Activated naive CD8-positive, alpha-beta T cell treated with anti-CD3 and anti-CD28 coated beads for 36 hours (primary cell): ENCODE results near the gene FRMD4B. TPM values are rescaled to one million over a fixed set of nuclear protein-coding genes. Genes with fewer than 3 reads are reported as not detected.

Experiments
- DNase-seq: peaks from one replicate; pipeline ENCODE4 v3.0.0; 2021
- H3K27ac Mint-ChIP-seq: one replicate; pipeline ENCODE4 v1.8.0; 2022; ENCODE audit warnings: mild to moderate bottlenecking, moderate library complexity, mixed read lengths
- H3K27me3 Mint-ChIP-seq: one replicate; pipeline ENCODE4 v1.8.0; 2022; ENCODE audit warnings: mild to moderate bottlenecking, mixed read lengths
- H3K36me3 Mint-ChIP-seq: one replicate; pipeline ENCODE4 v1.8.0; 2021; ENCODE audit warnings: mild to moderate bottlenecking, mixed read lengths
- H3K4me1 Mint-ChIP-seq: one replicate; pipeline ENCODE4 v1.8.0; 2021; ENCODE audit warnings: mixed read lengths
- H3K4me3 Mint-ChIP-seq: one replicate; pipeline ENCODE4 v1.8.0; 2022; ENCODE audit warnings: mild to moderate bottlenecking, moderate library complexity, mixed read lengths
- H3K9me3 Mint-ChIP-seq: one replicate; pipeline ENCODE4 v1.8.0; 2022; ENCODE audit warnings: mixed read lengths
- total RNA-seq, 2 experiments: library from RNA; stranded (reverse); gene quantifications; one replicate each; pipeline ENCODE4 v1.2.3, GENCODE V29; 2021

FRMD4B gene
- total RNA-seq, 2 experiments from 2014 or later = 6.1 to 7.1 TPM

- Mint-ChIP-seq H3K27ac (no peak overlapping the region), H3K27me3 (peaks cover 23% of the 10 kb centered on the region), H3K9me3 (no peaks in the 10 kb centered on the region), H3K4me3 (no peak overlapping the region), H3K36me3 (no peaks in the 10 kb centered on the region), H3K4me1 (no peaks in the 10 kb centered on the region)
- no peak for DNase-seq
Measured at GRCh38 chr3:69359339-69359893, 26.5 kb downstream of the FRMD4B start.

GRCh38 chr3:69357196-69357595, 28.7 kb downstream of the FRMD4B start:
- H3K27ac Mint-ChIP-seq = no peak overlapping the region
- no peak overlapping the region for H3K4me3 Mint-ChIP-seq
- no peak for DNase-seq
- no peaks in the 10 kb centered on the region for H3K9me3 Mint-ChIP-seq
- peaks cover 12% of the 10 kb centered on the region for H3K4me1 Mint-ChIP-seq
- H3K27me3 Mint-ChIP-seq = peaks cover 39% of the 10 kb centered on the region
- H3K36me3 Mint-ChIP-seq = no peaks in the 10 kb centered on the region

- Mint-ChIP-seq H3K4me1 (peaks cover 16% of the 10 kb centered on the region), H3K9me3 (no peaks in the 10 kb centered on the region), H3K4me3 (no peak overlapping the region)
Measured at GRCh38 chr3:69354948-69355347, 30.9 kb downstream of the FRMD4B start.

GRCh38 chr3:69353503-69353902, 32.4 kb downstream of the FRMD4B start:
- peaks cover 16% of the 10 kb centered on the region for H3K4me1 Mint-ChIP-seq
- peak overlapping the region; percentile 62 for H3K4me3 Mint-ChIP-seq
- DNase-seq = no peak
- H3K9me3 Mint-ChIP-seq = no peaks in the 10 kb centered on the region
- H3K27me3 Mint-ChIP-seq = peaks cover 36% of the 10 kb centered on the region
- no peaks in the 10 kb centered on the region for H3K36me3 Mint-ChIP-seq
- no peak overlapping the region for H3K27ac Mint-ChIP-seq

More at GRCh38 chr3:69354948-69355347, 30.9 kb downstream of the FRMD4B start:
- no peak for DNase-seq
- H3K27me3 Mint-ChIP-seq = peaks cover 34% of the 10 kb centered on the region
- peak overlapping the region; percentile 8 for H3K27ac Mint-ChIP-seq
- no peaks in the 10 kb centered on the region for H3K36me3 Mint-ChIP-seq

GRCh38 chr3:69353088-69353478, 32.8 kb downstream of the FRMD4B start:
- Mint-ChIP-seq H3K4me3 (peak overlapping the region; percentile 62), H3K27me3 (peaks cover 36% of the 10 kb centered on the region), H3K27ac (no peak overlapping the region)

GRCh38 chr3:69352305-69353087, 33.4 kb downstream of the FRMD4B start:
- H3K9me3 Mint-ChIP-seq = no peaks in the 10 kb centered on the region
- H3K4me1 Mint-ChIP-seq = peaks cover 16% of the 10 kb centered on the region
- no peaks in the 10 kb centered on the region for H3K36me3 Mint-ChIP-seq
- H3K27ac Mint-ChIP-seq = no peak overlapping the region
- peak overlapping the region; percentile 25 for H3K4me3 Mint-ChIP-seq
- peaks cover 39% of the 10 kb centered on the region for H3K27me3 Mint-ChIP-seq
- DNase-seq = no peak

More at GRCh38 chr3:69353088-69353478, 32.8 kb downstream of the FRMD4B start:
- no peaks in the 10 kb centered on the region for H3K36me3 Mint-ChIP-seq
- H3K9me3 Mint-ChIP-seq = no peaks in the 10 kb centered on the region
- DNase-seq = no peak
- peaks cover 16% of the 10 kb centered on the region for H3K4me1 Mint-ChIP-seq

GRCh38 chr3:69343875-69344274, 42.0 kb downstream of the FRMD4B start:
- Mint-ChIP-seq H3K9me3 (peaks cover 2% of the 10 kb centered on the region), H3K4me3 (no peak overlapping the region), H3K36me3 (peaks cover 3% of the 10 kb centered on the region), H3K27me3 (peaks cover 11% of the 10 kb centered on the region), H3K4me1 (no peaks in the 10 kb centered on the region), H3K27ac (no peak overlapping the region)
- DNase-seq = no peak

GRCh38 chr3:69342074-69342473, 43.8 kb downstream of the FRMD4B start:
- DNase-seq = no peak
- Mint-ChIP-seq H3K36me3 (peaks cover 3% of the 10 kb centered on the region), H3K4me1 (no peaks in the 10 kb centered on the region), H3K27me3 (peaks cover 6% of the 10 kb centered on the region), H3K4me3 (no peak overlapping the region), H3K27ac (no peak overlapping the region), H3K9me3 (peaks cover 2% of the 10 kb centered on the region)

GRCh38 chr3:69339760-69340159, 46.1 kb downstream of the FRMD4B start:
- H3K27ac Mint-ChIP-seq = no peak overlapping the region
- no peaks in the 10 kb centered on the region for H3K4me1 Mint-ChIP-seq
- peaks cover 9% of the 10 kb centered on the region for H3K9me3 Mint-ChIP-seq
- H3K4me3 Mint-ChIP-seq = no peak overlapping the region
- H3K36me3 Mint-ChIP-seq = no peaks in the 10 kb centered on the region
- peaks cover 2% of the 10 kb centered on the region for H3K27me3 Mint-ChIP-seq
- DNase-seq = no peak

GRCh38 chr3:69338911-69339310, 47.0 kb downstream of the FRMD4B start:
- Mint-ChIP-seq H3K36me3 (no peaks in the 10 kb centered on the region), H3K27ac (no peak overlapping the region), H3K27me3 (peaks cover 5% of the 10 kb centered on the region), H3K4me3 (no peak overlapping the region), H3K4me1 (no peaks in the 10 kb centered on the region), H3K9me3 (peaks cover 7% of the 10 kb centered on the region)
- DNase-seq = no peak

GRCh38 chr3:69332934-69333333, 53.0 kb downstream of the FRMD4B start:
- H3K27ac Mint-ChIP-seq = no peak overlapping the region
- DNase-seq = no peak
- H3K9me3 Mint-ChIP-seq = peaks cover 7% of the 10 kb centered on the region
- peaks cover 5% of the 10 kb centered on the region for H3K27me3 Mint-ChIP-seq
- H3K4me3 Mint-ChIP-seq = no peak overlapping the region
- H3K36me3 Mint-ChIP-seq = peaks cover 4% of the 10 kb centered on the region
- peaks cover 10% of the 10 kb centered on the region for H3K4me1 Mint-ChIP-seq

GRCh38 chr3:69330891-69331400, 54.9 kb downstream of the FRMD4B start:
- no peak overlapping the region for H3K27ac Mint-ChIP-seq
- no peaks in the 10 kb centered on the region for H3K9me3 Mint-ChIP-seq
- peaks cover 5% of the 10 kb centered on the region for H3K27me3 Mint-ChIP-seq
- H3K4me1 Mint-ChIP-seq = peaks cover 30% of the 10 kb centered on the region
- H3K36me3 Mint-ChIP-seq = peaks cover 4% of the 10 kb centered on the region
- no peak for DNase-seq
- H3K4me3 Mint-ChIP-seq = no peak overlapping the region

GRCh38 chr3:69329892-69330291, 56.0 kb downstream of the FRMD4B start:
- DNase-seq = no peak
- Mint-ChIP-seq H3K9me3 (no peaks in the 10 kb centered on the region), H3K36me3 (peaks cover 4% of the 10 kb centered on the region), H3K27ac (no peak overlapping the region), H3K4me3 (no peak overlapping the region), H3K27me3 (peaks cover 4% of the 10 kb centered on the region), H3K4me1 (peaks cover 40% of the 10 kb centered on the region)

- peak overlapping the region; percentile 15 for H3K4me3 Mint-ChIP-seq
- no peak for DNase-seq
- H3K36me3 Mint-ChIP-seq = peaks cover 4% of the 10 kb centered on the region
- H3K9me3 Mint-ChIP-seq = no peaks in the 10 kb centered on the region
- peak overlapping the region; percentile 93 for H3K27ac Mint-ChIP-seq
- peaks cover 49% of the 10 kb centered on the region for H3K4me1 Mint-ChIP-seq
- H3K27me3 Mint-ChIP-seq = no peaks in the 10 kb centered on the region
Measured at GRCh38 chr3:69328963-69329302, 57.0 kb downstream of the FRMD4B start.

- peaks cover 49% of the 10 kb centered on the region for H3K4me1 Mint-ChIP-seq
- no peak for DNase-seq
- peak overlapping the region; percentile 93 for H3K27ac Mint-ChIP-seq
- H3K4me3 Mint-ChIP-seq = peak overlapping the region; percentile 15
- H3K27me3 Mint-ChIP-seq = no peaks in the 10 kb centered on the region
- H3K9me3 Mint-ChIP-seq = no peaks in the 10 kb centered on the region
- H3K36me3 Mint-ChIP-seq = peaks cover 4% of the 10 kb centered on the region
Measured at GRCh38 chr3:69328103-69328962, 57.6 kb downstream of the FRMD4B start.
